ENCODE measurements around the gene AZGP1. TPM values are rescaled to one million over a fixed set of nuclear protein-coding genes. Genes with fewer than 3 reads are reported as not detected.

AZGP1 gene
- total and polyA plus RNA-seq, 2 of the 13 experiments (the other 11 are each of a cell fraction or from before 2014, with no cell fraction given), result 93.8 to 229 TPM

- TF ChIP-seq ETS1 (CRISPR knock-in tag; IDR thresholded peaks at IDR 0.05), result no peak
- TF ChIP-seq ZNF10 (CRISPR knock-in tag; IDR thresholded peaks at IDR 0.05; ENCODE audit: borderline replicate concordance, low read depth), result no peak
- TF ChIP-seq POLR2AphosphoS2 (IDR thresholded peaks at IDR 0.05; ENCODE audit: low read depth, low read length), result no peak
- TF ChIP-seq ASH2L (IDR thresholded peaks at IDR 0.05; ENCODE audit: insufficient read length, low read depth, low read length), result no peak
- TF ChIP-seq REST (IDR thresholded peaks at IDR 0.05; ENCODE audit: borderline replicate concordance in 1 of 2, low read depth in 1 of 2, low read length in 2 of 2), result no peak
- TF ChIP-seq ARID3A (IDR thresholded peaks at IDR 0.05; ENCODE audit: low read depth, low read length), result 0 out of 2 replicates have a peak, but pooled peaks have one; percentile 25
- TF ChIP-seq ZNF572 (CRISPR knock-in tag; IDR thresholded peaks at IDR 0.05), result 0 out of 2 replicates have a peak, but pooled peaks have one; percentile 15
- no peak for TF ChIP-seq ATRX (CRISPR knock-in tag; IDR thresholded peaks at IDR 0.05; ENCODE audit: borderline replicate concordance)
- 0 out of 2 replicates have a peak, but pooled peaks have one; percentile 18 for TF ChIP-seq IRF2 (CRISPR knock-in tag; IDR thresholded peaks at IDR 0.05)
- TF ChIP-seq ZNF687 (CRISPR knock-in tag; IDR thresholded peaks at IDR 0.05), result peak; percentile 80
- TF ChIP-seq THAP9 (CRISPR knock-in tag; IDR thresholded peaks at IDR 0.05; ENCODE audit: borderline replicate concordance), result peak; percentile 54; the same call in 1 of the 2 replicates
- TF ChIP-seq SPEN (CRISPR knock-in tag; IDR thresholded peaks at IDR 0.05; ENCODE audit: low read depth), result no peak
- TF ChIP-seq ZEB1 (IDR thresholded peaks at IDR 0.05; ENCODE audit: insufficient replicate concordance, low read depth), result no peak
Observed at GRCh38 chr7:99928994-99929729, 46.7 kb downstream of the AZGP1 start, which contains the start of gene GJC3 (continued).

All from HepG2 (cell line).